ENCODE results near the gene PAXX. TPM values are rescaled to one million over a fixed set of nuclear protein-coding genes. Genes with fewer than 3 reads are reported as not detected.

The PAXX gene
- total and polyA plus RNA-seq, 2 experiments from 2014 or later, result 102 to 130 TPM

DNA sequence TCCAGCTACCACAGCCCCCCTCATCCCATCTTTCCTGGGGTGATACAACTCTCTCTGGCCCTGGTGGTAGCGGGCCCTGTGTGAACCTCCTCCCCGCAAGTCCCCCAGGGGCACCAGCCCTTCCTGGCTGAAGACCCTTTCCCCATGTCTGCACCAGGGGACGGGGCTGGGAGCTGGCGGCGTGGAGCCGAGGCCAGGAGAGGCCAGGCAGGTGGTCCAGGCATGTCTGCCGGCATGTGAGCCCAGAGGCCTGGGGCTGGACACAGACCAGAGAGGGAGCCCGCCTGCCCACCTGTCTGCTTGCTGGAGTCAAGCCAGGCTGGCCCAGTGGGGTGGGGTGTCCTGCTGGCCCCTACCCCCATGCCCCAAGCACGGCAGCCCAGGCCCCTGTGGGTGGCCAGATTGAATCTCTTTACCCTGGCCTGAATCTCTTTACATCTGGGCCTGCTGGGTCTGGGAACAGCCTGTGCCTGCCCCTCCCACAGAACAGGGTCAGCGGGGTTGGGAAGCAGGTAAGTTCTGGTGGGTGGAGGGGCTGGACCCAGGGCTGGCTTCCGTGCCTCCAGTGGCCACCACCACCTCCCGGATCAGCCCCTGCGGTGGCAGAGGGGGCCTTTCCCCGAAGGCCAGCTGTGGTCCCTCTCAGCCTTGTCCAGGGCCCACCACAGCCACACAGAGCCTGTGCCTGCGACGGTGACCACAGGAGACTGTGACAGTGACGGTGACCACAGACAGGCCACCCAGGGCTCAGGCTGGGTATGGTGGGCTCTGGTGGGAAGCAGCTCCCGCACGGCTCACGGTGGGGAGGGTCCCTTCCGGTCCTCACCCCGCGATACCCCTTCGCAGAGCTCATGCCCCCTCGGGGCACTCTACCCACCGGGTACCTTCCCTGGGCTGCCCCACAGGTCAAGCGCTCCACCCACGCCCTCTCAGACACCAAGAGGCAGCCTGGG, 33.0 kb upstream of the PAXX start:
- H3K9me3 ChIP-seq (ENCODE audit: low read depth), result no peaks in the 10 kb centered on the region
- no peak overlapping the region for H3K4me3 ChIP-seq
- no peaks in the 10 kb centered on the region for H3K36me3 ChIP-seq
- no peak overlapping the region for H3K27ac ChIP-seq
- H3K27me3 ChIP-seq, result no peaks in the 10 kb centered on the region
- TF ChIP-seq, protein P1, sequence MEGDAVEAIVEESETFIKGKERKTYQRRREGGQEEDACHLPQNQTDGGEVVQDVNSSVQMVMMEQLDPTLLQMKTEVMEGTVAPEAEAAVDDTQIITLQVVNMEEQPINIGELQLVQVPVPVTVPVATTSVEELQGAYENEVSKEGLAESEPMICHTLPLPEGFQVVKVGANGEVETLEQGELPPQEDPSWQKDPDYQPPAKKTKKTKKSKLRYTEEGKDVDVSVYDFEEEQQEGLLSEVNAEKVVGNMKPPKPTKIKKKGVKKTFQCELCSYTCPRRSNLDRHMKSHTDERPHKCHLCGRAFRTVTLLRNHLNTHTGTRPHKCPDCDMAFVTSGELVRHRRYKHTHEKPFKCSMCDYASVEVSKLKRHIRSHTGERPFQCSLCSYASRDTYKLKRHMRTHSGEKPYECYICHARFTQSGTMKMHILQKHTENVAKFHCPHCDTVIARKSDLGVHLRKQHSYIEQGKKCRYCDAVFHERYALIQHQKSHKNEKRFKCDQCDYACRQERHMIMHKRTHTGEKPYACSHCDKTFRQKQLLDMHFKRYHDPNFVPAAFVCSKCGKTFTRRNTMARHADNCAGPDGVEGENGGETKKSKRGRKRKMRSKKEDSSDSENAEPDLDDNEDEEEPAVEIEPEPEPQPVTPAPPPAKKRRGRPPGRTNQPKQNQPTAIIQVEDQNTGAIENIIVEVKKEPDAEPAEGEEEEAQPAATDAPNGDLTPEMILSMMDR (IDR thresholded peaks at IDR 0.05; ENCODE audit: low read depth, low read length), result no peak
- H3K4me1 ChIP-seq (ENCODE audit: low read depth), result no peaks in the 10 kb centered on the region
- no peak for DNase-seq (ENCODE audit: low read depth in 1 of 2, low spot score in 1 of 2)

GRCh38 chr9:136960212-136960937, 31.8 kb upstream of the PAXX start:
- no peak overlapping the region for H3K4me3 ChIP-seq
- no peak for DNase-seq (ENCODE audit: low read depth in 1 of 2, low spot score in 1 of 2)
- no peaks in the 10 kb centered on the region for H3K36me3 ChIP-seq
- H3K27ac ChIP-seq, result no peak overlapping the region
- TF ChIP-seq, protein P1 (IDR thresholded peaks at IDR 0.05; ENCODE audit: low read depth, low read length), result no peak
- no peaks in the 10 kb centered on the region for H3K27me3 ChIP-seq
- H3K4me1 ChIP-seq (ENCODE audit: low read depth), result no peaks in the 10 kb centered on the region
- H3K9me3 ChIP-seq (ENCODE audit: low read depth), result no peaks in the 10 kb centered on the region

DNA sequence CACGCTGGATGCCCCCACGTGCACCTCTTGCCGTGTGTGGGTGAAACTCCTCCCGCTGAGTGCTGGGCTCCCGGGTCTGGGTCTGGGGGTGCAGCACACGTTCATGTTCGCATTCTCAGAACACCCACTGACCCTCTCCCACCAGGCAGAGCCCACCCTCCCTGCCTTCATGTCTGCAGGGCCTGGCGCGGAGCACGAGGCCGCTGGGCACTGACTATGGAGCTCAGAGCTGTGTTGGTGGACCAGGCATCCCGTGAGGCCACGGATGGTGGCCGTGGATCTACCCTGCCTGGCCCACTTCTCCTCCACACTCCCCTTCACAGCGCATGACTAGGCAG, 31.3 kb upstream of the PAXX start:
- no peaks in the 10 kb centered on the region for H3K27me3 ChIP-seq
- H3K27ac ChIP-seq, result no peak overlapping the region
- H3K36me3 ChIP-seq, result no peaks in the 10 kb centered on the region
- TF ChIP-seq, protein P1 (IDR thresholded peaks at IDR 0.05; ENCODE audit: low read depth, low read length), result no peak
- no peak for DNase-seq (ENCODE audit: low read depth in 1 of 2, low spot score in 1 of 2)
- H3K9me3 ChIP-seq (ENCODE audit: low read depth), result no peaks in the 10 kb centered on the region
- H3K4me3 ChIP-seq, result no peak overlapping the region
- no peaks in the 10 kb centered on the region for H3K4me1 ChIP-seq (ENCODE audit: low read depth)

GRCh38 chr9:136961279-136962065, 30.8 kb upstream of the PAXX start:
- Histone ChIP-seq H3K27me3 (no peaks in the 10 kb centered on the region), H3K9me3 (ENCODE audit: low read depth) (no peaks in the 10 kb centered on the region), H3K36me3 (no peaks in the 10 kb centered on the region), H3K4me1 (ENCODE audit: low read depth) (peaks cover 4% of the 10 kb centered on the region), H3K4me3 (no peak overlapping the region), H3K27ac (no peak overlapping the region)
- DNase-seq (ENCODE audit: low read depth in 1 of 2, low spot score in 1 of 2), result peak in 1 of 2 donors; percentile 26
- TF ChIP-seq, protein P1 (IDR thresholded peaks at IDR 0.05; ENCODE audit: low read depth, low read length), result no peak

DNA sequence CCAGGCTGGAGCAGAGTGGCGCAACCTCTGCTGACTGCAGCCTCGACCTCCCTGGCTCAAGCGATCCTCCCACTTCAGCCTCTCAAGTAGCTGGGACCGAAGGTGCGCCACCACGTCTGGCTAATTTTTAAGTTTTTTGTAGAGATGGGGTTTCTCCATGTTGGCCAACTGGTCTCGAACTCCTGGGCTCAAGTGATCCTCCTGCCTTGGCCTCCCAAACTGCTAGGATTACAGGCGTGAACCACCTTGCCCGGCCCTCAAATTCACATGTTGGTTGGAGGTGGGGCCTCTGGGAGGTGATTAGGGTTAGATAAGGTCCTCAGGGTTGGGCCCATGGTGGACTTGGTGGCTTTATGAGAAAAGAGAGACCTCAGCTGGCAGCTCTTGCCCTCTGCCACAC, 30.1 kb upstream of the PAXX start:
- Histone ChIP-seq H3K9me3 (ENCODE audit: low read depth) (no peaks in the 10 kb centered on the region), H3K4me1 (ENCODE audit: low read depth) (peaks cover 4% of the 10 kb centered on the region), H3K27me3 (no peaks in the 10 kb centered on the region), H3K36me3 (no peaks in the 10 kb centered on the region), H3K4me3 (no peak overlapping the region), H3K27ac (no peak overlapping the region)
- TF ChIP-seq, protein P1 (IDR thresholded peaks at IDR 0.05; ENCODE audit: low read depth, low read length), result no peak
- DNase-seq (ENCODE audit: low read depth in 1 of 2, low spot score in 1 of 2), result no peak

Data from cardiac muscle cell (in vitro differentiated cells and primary cell).